SIG-M5 treated with dmso at 0.1 percent for 504 hours (cell line): ENCODE results near the gene IDH3A.

Source experiments
- DNase-seq: peaks from one replicate; lab custom pipeline; 2025; ENCODE audit not compliant: unreplicated experiment; lab: John Stamatoyannopoulos, UW

The IDH3A gene

DNA sequence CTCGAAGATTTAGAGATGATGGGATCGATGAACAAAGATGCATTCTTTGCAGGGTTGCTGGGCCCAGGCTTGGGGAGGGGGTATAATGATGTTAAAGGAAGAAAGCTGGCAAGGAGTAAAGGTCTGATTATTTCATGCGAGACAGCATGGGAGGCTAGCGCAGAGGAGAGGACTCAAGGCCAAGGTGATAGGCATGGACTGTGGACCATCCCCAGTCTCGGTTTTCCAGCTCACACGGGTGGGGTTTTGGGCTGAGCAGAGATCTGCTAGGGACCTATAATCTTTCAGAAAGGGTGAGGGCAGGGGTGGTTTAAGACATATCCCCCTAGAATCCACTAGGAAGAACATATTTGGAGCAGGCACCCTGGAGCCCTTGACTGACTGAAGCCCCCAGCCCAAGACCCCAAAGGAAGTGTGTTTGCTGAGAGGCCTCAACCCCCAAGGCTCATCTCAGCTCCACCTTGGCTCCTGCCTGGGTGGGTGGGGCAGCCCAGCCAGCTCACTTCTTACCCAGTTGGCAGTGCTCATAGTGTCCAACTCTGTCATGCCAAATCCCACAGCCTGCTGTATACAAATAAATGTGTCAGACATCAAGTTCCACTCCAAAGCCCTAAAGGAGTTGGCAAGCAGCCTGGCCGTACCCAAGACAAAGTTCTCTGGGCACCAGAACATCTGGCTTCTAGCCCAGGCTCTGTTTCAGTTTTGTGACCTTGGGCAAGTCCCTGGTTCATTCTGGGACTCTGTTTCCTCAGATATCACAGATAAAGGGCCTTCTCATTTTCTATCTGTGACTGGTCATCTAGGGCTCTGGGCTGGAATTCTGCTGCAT is 67.3 kb downstream of the IDH3A start:
- DNase-seq, result peak; percentile 23

DNA sequence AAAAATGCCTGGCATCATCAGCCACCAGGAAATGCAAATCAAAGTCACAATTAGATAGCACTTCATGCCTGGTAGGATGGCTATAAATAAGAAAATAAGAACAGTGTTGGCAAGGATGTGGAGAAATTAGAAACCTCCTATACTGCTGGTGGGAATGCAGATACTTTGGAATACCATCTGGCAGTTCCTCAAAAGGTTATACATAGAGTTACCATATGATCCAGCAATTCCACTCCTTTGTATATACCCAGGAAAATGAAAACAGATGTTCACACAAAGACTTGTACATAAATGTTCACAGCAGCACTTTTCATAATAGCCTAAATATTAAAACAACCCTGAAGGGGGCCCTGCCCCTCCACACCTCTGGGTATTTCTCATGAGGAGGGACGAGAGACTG is 71.6 kb downstream of the IDH3A start:
- no peak for DNase-seq
